IMR-90 (cell line): ENCODE data around the gene SLC22A16. TPM values are rescaled to one million over a fixed set of nuclear protein-coding genes. Genes with fewer than 3 reads are reported as not detected.

ENCODE experiments used
- ATAC-seq: fragments of 200-7000 bp; cut with Tn5 transposase; 2 replicates; pipeline ENCODE4 v1.9.1; 2020; ENCODE audit warnings: low read depth, mild to moderate bottlenecking, moderate library complexity
- BruUV-seq: library from RNA; stranded (reverse); fragments of 400-500 nt; replicated peaks from 2 replicates; lab custom pipeline; 2021; lab: Mats Ljungman, UMichigan
- CTCF ChIA-PET: fragments of 300-600 bp; formaldehyde crosslinking; extraction: SDS; loops from one replicate; lab custom pipeline; 2021; ENCODE audit warnings: antibody characterized with exemption; lab: Yijun Ruan, JAX
- POLR2A ChIA-PET: fragments of 300-600 bp; sonication (Branson Sonifier 250); formaldehyde crosslinking; loops from one replicate; lab custom pipeline; 2022; ENCODE audit warnings: antibody characterized with exemption; ENCODE audit not compliant: unreplicated experiment; lab: Charles Lee
- DNase-seq: peaks from one replicate; pipeline ENCODE4 v3.0.0; 2013
- H2AFZ ChIP-seq: replicated peaks from 2 replicates; pipeline ENCODE3; 2013; ENCODE audit warnings: low read length, mild to moderate bottlenecking; ENCODE audit not compliant: poor library complexity
- H2AK5ac ChIP-seq: 2 replicates; pipeline ENCODE4 v1.6.1; 2013; ENCODE audit warnings: low read depth, low read length, inconsistent platforms
- H2AK9ac ChIP-seq: replicated peaks from 2 replicates; pipeline ENCODE3; 2013; ENCODE audit warnings: mild to moderate bottlenecking, low read depth, low read length, moderate library complexity; ENCODE audit not compliant: poor library complexity
- H2BK120ac ChIP-seq: 2 replicates; pipeline ENCODE4 v1.6.1; 2013; ENCODE audit warnings: low read depth, low read length, inconsistent platforms
- H2BK15ac ChIP-seq: 3 replicates; pipeline ENCODE4 v1.6.1; 2013; ENCODE audit warnings: low read depth, low read length, inconsistent platforms
- H2BK20ac ChIP-seq: 2 replicates; pipeline ENCODE4 v1.6.1; 2013; ENCODE audit warnings: low read depth, mild to moderate bottlenecking, inconsistent platforms, low read length, moderate library complexity
- H2BK5ac ChIP-seq: 2 replicates; pipeline ENCODE4 v1.6.1; 2013; ENCODE audit warnings: mild to moderate bottlenecking, low read depth, low read length, inconsistent platforms; ENCODE audit not compliant: poor library complexity, severe bottlenecking
- H3K14ac ChIP-seq: replicated peaks from 2 replicates; pipeline ENCODE4 v1.6.1; 2013; ENCODE audit warnings: low read depth, low read length, inconsistent platforms
- H3K18ac ChIP-seq: 2 replicates; pipeline ENCODE4 v1.6.1; 2013; ENCODE audit warnings: low read depth, low read length, control low read depth
- H3K23ac ChIP-seq: 2 replicates; pipeline ENCODE4 v1.6.1; 2013; ENCODE audit warnings: low read depth, low read length, inconsistent platforms
- H3K27ac ChIP-seq: 2 replicates; pipeline ENCODE4 v1.5.1; 2013; ENCODE audit warnings: mild to moderate bottlenecking, control low read depth, low read length; ENCODE audit not compliant: insufficient read depth
- H3K27me3 ChIP-seq: 2 replicates; pipeline ENCODE4 v1.6.1; 2013; ENCODE audit warnings: low read length; ENCODE audit not compliant: control insufficient read depth, insufficient read depth
- H3K36me3 ChIP-seq: 2 replicates; pipeline ENCODE4 v1.6.1; 2013; ENCODE audit warnings: low read length, mixed read lengths; ENCODE audit not compliant: control insufficient read depth, insufficient read depth
- H3K4ac ChIP-seq: 2 replicates; pipeline ENCODE4 v1.6.1; 2013; ENCODE audit warnings: low read depth, low read length, inconsistent platforms
- H3K4me1 ChIP-seq: 2 replicates; pipeline ENCODE4 v1.6.1; 2013; ENCODE audit warnings: low read length, mixed read lengths; ENCODE audit not compliant: control insufficient read depth, insufficient read depth
- H3K4me2 ChIP-seq: 2 replicates; pipeline ENCODE4 v1.6.1; 2013; ENCODE audit warnings: low read depth, mild to moderate bottlenecking, control low read depth, low read length, moderate library complexity
- H3K4me3 ChIP-seq: 2 replicates; pipeline ENCODE4 v1.5.1; 2013; ENCODE audit warnings: low read depth, mild to moderate bottlenecking, control low read depth, low read length, moderate library complexity; ENCODE audit not compliant: insufficient read depth
- H3K56ac ChIP-seq: 2 replicates; pipeline ENCODE4 v1.6.1; 2013; ENCODE audit warnings: low read length, inconsistent platforms; ENCODE audit not compliant: insufficient read depth; ENCODE audit errors: extremely low read depth
- H3K79me1 ChIP-seq, 2 experiments: 2 replicates each; pipeline ENCODE4 v1.6.1; 2013; ENCODE audit warnings: low read length in 2 of 2, inconsistent platforms in 1 of 2, low read depth in 1 of 2
- H3K9ac ChIP-seq: 2 replicates; pipeline ENCODE4 v1.6.1; 2013; ENCODE audit warnings: low read depth, low read length, control low read depth
- H3K9me1 ChIP-seq: 2 replicates; pipeline ENCODE4 v1.6.1; 2013; ENCODE audit warnings: low read length, inconsistent platforms; ENCODE audit not compliant: insufficient read depth
- H3K9me3 ChIP-seq: 2 replicates; pipeline ENCODE4 v1.6.1; 2013; ENCODE audit warnings: low read length; ENCODE audit not compliant: control insufficient read depth, insufficient read depth
- H4K20me1 ChIP-seq: 2 replicates; pipeline ENCODE4 v1.6.1; 2013; ENCODE audit warnings: low read length, inconsistent platforms; ENCODE audit not compliant: insufficient read depth
- H4K5ac ChIP-seq: 2 replicates; pipeline ENCODE4 v1.6.1; 2013; ENCODE audit warnings: mild to moderate bottlenecking, low read depth, low read length, control low read depth
- H4K8ac ChIP-seq, 2 experiments: 2 replicates each; pipeline ENCODE4 v1.6.1; 2013; ENCODE audit warnings: low read depth in 2 of 2, low read length in 2 of 2, control low read depth in 1 of 2, inconsistent platforms in 1 of 2
- H4K91ac ChIP-seq: 2 replicates; pipeline ENCODE4 v1.6.1; 2013; ENCODE audit warnings: low read depth, low read length, inconsistent platforms; ENCODE audit not compliant: insufficient read depth
- BHLHE40 ChIP-seq: fragments of 150-350 bp; IDR thresholded peaks from 2 replicates; pipeline ENCODE4 v1.6.1; 2016; ENCODE audit warnings: mild to moderate bottlenecking, low read depth, low read length
- CEBPB ChIP-seq: IDR thresholded peaks from 2 replicates; pipeline ENCODE4 v1.6.1; 2012; ENCODE audit warnings: low read depth, low read length, improper control_type of control experiment
- CHD1 ChIP-seq: IDR thresholded peaks from 2 replicates; pipeline ENCODE4 v1.6.1; 2012; ENCODE audit warnings: low read depth, low read length, improper control_type of control experiment
- FOS ChIP-seq: fragments of 150-350 bp; IDR thresholded peaks from 2 replicates; pipeline ENCODE4 v1.6.1; 2016; ENCODE audit warnings: low read depth, low read length
- MAFK ChIP-seq: IDR thresholded peaks from 2 replicates; pipeline ENCODE4 v1.6.1; 2012; ENCODE audit warnings: low read depth, low read length, improper control_type of control experiment
- MAZ ChIP-seq: IDR thresholded peaks from 2 replicates; pipeline ENCODE4 v1.6.1; 2012; ENCODE audit warnings: low read depth, mild to moderate bottlenecking, low read length, improper control_type of control experiment, moderate library complexity, borderline replicate concordance
- MXI1 ChIP-seq: IDR thresholded peaks from 2 replicates; pipeline ENCODE4 v1.6.1; 2012; ENCODE audit warnings: low read depth, mild to moderate bottlenecking, low read length, moderate library complexity, borderline replicate concordance
- NFE2L2 ChIP-seq: fragments of 150-350 bp; IDR thresholded peaks from 2 replicates; pipeline ENCODE4 v1.6.1; 2016; ENCODE audit warnings: low read depth, mild to moderate bottlenecking, low read length
- POLR2A ChIP-seq: IDR thresholded peaks from 2 replicates; pipeline ENCODE4 v1.6.1; 2012; ENCODE audit warnings: mild to moderate bottlenecking, low read depth, low read length
- RAD21 ChIP-seq: IDR thresholded peaks from 2 replicates; pipeline ENCODE4 v1.6.1; 2012; ENCODE audit warnings: low read length, improper control_type of control experiment
- RCOR1 ChIP-seq: IDR thresholded peaks from 2 replicates; pipeline ENCODE4 v1.6.1; 2012; ENCODE audit warnings: mild to moderate bottlenecking, low read length, improper control_type of control experiment; ENCODE audit not compliant: insufficient replicate concordance
- RFX5 ChIP-seq: IDR thresholded peaks from 2 replicates; pipeline ENCODE4 v1.8.0; 2012; ENCODE audit warnings: low read depth, mild to moderate bottlenecking, low read length, moderate library complexity
- SMC3 ChIP-seq: fragments of 150-350 bp; IDR thresholded peaks from 2 replicates; pipeline ENCODE4 v1.6.1; 2016; ENCODE audit warnings: low read depth, mild to moderate bottlenecking, antibody characterized with exemption, low read length, moderate library complexity
- WGBS, 2 experiments: methylation state at CpG; one replicate each; pipeline versions ENCODE4 v1.1.5 to v1.1.7; 2013; ENCODE audit warnings: missing lambda C conversion rate in 2 of 2; ENCODE audit not compliant: insufficient read length in 1 of 2; ENCODE audit errors: extremely low coverage in 2 of 2; 5-methylcytosine and 5-hydroxymethylcytosine counted together
- dilution Hi-C: fragments of 300-500 bp; cut with HindIII; formaldehyde crosslinking; loops from one replicate; pipeline ENCODE4 v1.14.3; 2018; ENCODE audit warnings: low sequenced_read_pairs; ENCODE audit not compliant: unreplicated experiment
- in situ Hi-C: fragments of 300-500 bp; cut with MboI; formaldehyde crosslinking; loops from 3 replicates; pipeline ENCODE4 v1.14.3; 2019; ENCODE audit warnings: low sequenced_read_pairs, inconsistent platforms, mixed read lengths
- intact Hi-C: fragments of 100-400 bp; cut with micrococcal nuclease; formaldehyde crosslinking; loops from 2 replicates; pipeline ENCODE4 v1.10.0; 2022
- polyA plus RNA-seq, 3 experiments: library from polyadenylated mRNA; depleted of rRNA; stranded (reverse); fragments of >200 nt; gene quantifications; 2 replicates each; pipeline ENCODE4 v1.2.3, GENCODE V29; 2012; ENCODE audit warnings: low replicate concordance in 1 of 3
- total RNA-seq: library from RNA; depleted of rRNA; stranded (reverse); fragments of >200 nt; gene quantifications from 2 replicates; pipeline ENCODE4 v1.2.3, GENCODE V29; 2012
- TF ChIP-seq, protein P1 (sequence below): conservative IDR thresholded peaks from 2 replicates; pipeline ENCODE4 v1.5.1; 2012; ENCODE audit warnings: mild to moderate bottlenecking, low read depth, low read length, improper control_type of control experiment
- TF ChIP-seq, protein P2 (sequence below): fragments of 150-350 bp; IDR thresholded peaks from 2 replicates; pipeline ENCODE4 v1.6.1; 2016; ENCODE audit warnings: low read depth, mild to moderate bottlenecking, low read length, moderate library complexity, borderline replicate concordance
- TF ChIP-seq, protein P3 (sequence below): fragments of 150-350 bp; IDR thresholded peaks from 2 replicates; pipeline ENCODE4 v1.6.1; 2017; ENCODE audit warnings: mild to moderate bottlenecking, antibody characterized with exemption, low read length, low read depth

SLC22A16 gene
- total and polyA plus RNA-seq, 2 of the 4 experiments (the other 2 are of a cell fraction), result not detected

DNA sequence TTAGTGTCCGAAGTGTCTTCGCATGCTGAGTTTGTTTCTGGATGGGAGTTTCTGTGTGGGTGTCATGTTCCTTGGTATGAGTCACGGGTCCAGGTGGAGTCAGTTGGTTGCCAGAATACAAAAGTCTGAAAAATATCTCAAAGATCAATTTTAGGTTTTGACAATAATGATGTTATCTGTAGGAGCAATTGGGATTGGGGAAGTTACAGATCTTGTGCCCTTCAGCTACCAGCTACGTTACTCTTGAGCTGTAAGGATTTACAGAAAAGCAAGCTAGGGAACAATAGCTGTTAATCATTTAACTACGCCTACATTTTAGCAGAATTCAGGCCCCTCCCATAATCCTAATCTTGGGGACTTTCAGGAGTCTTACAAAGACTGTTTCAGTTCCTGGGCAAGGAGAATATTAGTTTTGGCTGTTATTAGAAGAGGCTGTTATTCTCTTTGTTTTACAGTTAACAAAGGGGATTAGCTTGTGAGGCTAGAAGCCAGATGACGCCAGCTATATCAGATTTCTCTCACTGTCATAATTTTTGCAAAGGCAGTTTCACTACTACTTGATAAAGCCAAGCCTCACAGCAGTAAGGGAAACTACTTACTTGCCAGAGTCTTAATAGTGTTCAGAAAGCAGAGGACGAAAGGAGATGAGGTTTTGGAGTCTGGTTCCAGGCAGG, 15.4 kb upstream of the SLC22A16 start:
- intact Hi-C loops (no loop called here), dilution Hi-C loops (no loop called here), in situ Hi-C loops (no loop called here)
- TF ChIP-seq, protein P1, sequence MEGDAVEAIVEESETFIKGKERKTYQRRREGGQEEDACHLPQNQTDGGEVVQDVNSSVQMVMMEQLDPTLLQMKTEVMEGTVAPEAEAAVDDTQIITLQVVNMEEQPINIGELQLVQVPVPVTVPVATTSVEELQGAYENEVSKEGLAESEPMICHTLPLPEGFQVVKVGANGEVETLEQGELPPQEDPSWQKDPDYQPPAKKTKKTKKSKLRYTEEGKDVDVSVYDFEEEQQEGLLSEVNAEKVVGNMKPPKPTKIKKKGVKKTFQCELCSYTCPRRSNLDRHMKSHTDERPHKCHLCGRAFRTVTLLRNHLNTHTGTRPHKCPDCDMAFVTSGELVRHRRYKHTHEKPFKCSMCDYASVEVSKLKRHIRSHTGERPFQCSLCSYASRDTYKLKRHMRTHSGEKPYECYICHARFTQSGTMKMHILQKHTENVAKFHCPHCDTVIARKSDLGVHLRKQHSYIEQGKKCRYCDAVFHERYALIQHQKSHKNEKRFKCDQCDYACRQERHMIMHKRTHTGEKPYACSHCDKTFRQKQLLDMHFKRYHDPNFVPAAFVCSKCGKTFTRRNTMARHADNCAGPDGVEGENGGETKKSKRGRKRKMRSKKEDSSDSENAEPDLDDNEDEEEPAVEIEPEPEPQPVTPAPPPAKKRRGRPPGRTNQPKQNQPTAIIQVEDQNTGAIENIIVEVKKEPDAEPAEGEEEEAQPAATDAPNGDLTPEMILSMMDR, result no peak
- TF ChIP-seq RFX5 (no peak), MXI1 (no peak), FOS (no peak), POLR2A (no peak), MAFK (no peak), BHLHE40 (no peak), RCOR1 (no peak), CHD1 (no peak), RAD21 (no peak), CEBPB (no peak), NFE2L2 (no peak), MAZ (no peak), SMC3 (no peak)
- TF ChIP-seq, protein P2, sequence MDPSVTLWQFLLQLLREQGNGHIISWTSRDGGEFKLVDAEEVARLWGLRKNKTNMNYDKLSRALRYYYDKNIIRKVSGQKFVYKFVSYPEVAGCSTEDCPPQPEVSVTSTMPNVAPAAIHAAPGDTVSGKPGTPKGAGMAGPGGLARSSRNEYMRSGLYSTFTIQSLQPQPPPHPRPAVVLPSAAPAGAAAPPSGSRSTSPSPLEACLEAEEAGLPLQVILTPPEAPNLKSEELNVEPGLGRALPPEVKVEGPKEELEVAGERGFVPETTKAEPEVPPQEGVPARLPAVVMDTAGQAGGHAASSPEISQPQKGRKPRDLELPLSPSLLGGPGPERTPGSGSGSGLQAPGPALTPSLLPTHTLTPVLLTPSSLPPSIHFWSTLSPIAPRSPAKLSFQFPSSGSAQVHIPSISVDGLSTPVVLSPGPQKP, result no peak
- TF ChIP-seq, protein P3, sequence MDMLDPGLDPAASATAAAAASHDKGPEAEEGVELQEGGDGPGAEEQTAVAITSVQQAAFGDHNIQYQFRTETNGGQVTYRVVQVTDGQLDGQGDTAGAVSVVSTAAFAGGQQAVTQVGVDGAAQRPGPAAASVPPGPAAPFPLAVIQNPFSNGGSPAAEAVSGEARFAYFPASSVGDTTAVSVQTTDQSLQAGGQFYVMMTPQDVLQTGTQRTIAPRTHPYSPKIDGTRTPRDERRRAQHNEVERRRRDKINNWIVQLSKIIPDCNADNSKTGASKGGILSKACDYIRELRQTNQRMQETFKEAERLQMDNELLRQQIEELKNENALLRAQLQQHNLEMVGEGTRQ, result no peak
- Histone ChIP-seq H3K4ac (no peak overlapping the region), H3K4me2 (peak overlapping the region; percentile 64; the same call in 1 of the 2 replicates), H4K8ac (no peak overlapping the region), H3K9me3 (no peaks in the 10 kb centered on the region), H4K20me1 (no peaks in the 10 kb centered on the region), H2BK5ac (no peak overlapping the region), H2AFZ (no peak overlapping the region), H2BK120ac (no peak overlapping the region), H3K56ac (no peak overlapping the region), H3K18ac (no peak overlapping the region), H3K4me1 (peaks cover 4% of the 10 kb centered on the region), H3K79me1 (no peaks in the 10 kb centered on the region), H3K4me3 (no peak overlapping the region), H3K9ac (no peak overlapping the region), H2BK20ac (no peak overlapping the region), H2BK15ac (no peak overlapping the region), H3K27ac (no peak overlapping the region), H2AK5ac (no peak overlapping the region), H3K23ac (no peak overlapping the region), H3K27me3 (peaks cover 4% of the 10 kb centered on the region), H3K9me1 (no peaks in the 10 kb centered on the region), H3K36me3 (no peaks in the 10 kb centered on the region), H3K14ac (no peak overlapping the region), H4K91ac (no peak overlapping the region), H4K5ac (no peak overlapping the region), H2AK9ac (no peak overlapping the region)
- ChIA-PET CTCF (interaction anchor here (0.6 kb wide), 1 partner anchor 243 kb away, joined by 3 read pairs; no protein-coding TSS in a partner anchor), POLR2A (no interaction called here)
- ATAC-seq, result peak; percentile 35
- BruUV-seq, result no TSS peak
- peak; percentile 61 for DNase-seq
- 79% methylated on average over 2 of the region's 7 CpGs; no CpG with 5 or more reads in 1 of the 2 experiments for WGBS, 2 experiments
